ENCODE measurements around the gene CYB5RL.

CYB5RL gene

GRCh38 chr1:54229281-54229891 lies 29.6 kb upstream of the CYB5RL start:
- TF ChIP-seq CTCF (IDR thresholded peaks at IDR 0.05): no peak
- Histone ChIP-seq H3K36me3 (peaks cover 5% of the 10 kb centered on the region), H3K27me3 (no peaks in the 10 kb centered on the region), H3K27ac (no peak overlapping the region), H3K4me1 (ENCODE audit: control insufficient read depth in 1 of 2, insufficient read depth in 1 of 2, low read depth in 1 of 2, low read length in 1 of 2) (no peaks in the 10 kb centered on the region), H3K9me3 (no peaks in the 10 kb centered on the region), H3K4me3 (ENCODE audit: low read depth in 1 of 2, low read length in 1 of 2) (no peak overlapping the region)

- no peaks in the 10 kb centered on the region for H3K9me3 ChIP-seq
Observed at GRCh38 chr1:54228638-54229079, 28.8 kb upstream of the CYB5RL start.

GRCh38 chr1:54227891-54228310 lies 28.1 kb upstream of the CYB5RL start:
- TF ChIP-seq CTCF (IDR thresholded peaks at IDR 0.05): no peak
- no peak overlapping the region for H3K4me3 ChIP-seq (ENCODE audit: low read depth in 1 of 2, low read length in 1 of 2)
- H3K27me3 ChIP-seq: no peaks in the 10 kb centered on the region
- no peak overlapping the region for H3K27ac ChIP-seq
- H3K9me3 ChIP-seq: no peaks in the 10 kb centered on the region
- H3K4me1 ChIP-seq (ENCODE audit: control insufficient read depth in 1 of 2, insufficient read depth in 1 of 2, low read depth in 1 of 2, low read length in 1 of 2): no peaks in the 10 kb centered on the region
- H3K36me3 ChIP-seq: peaks cover 5% of the 10 kb centered on the region

More at GRCh38 chr1:54228638-54229079, 28.8 kb upstream of the CYB5RL start:
- H3K27ac ChIP-seq: no peak overlapping the region
- H3K27me3 ChIP-seq: no peaks in the 10 kb centered on the region
- TF ChIP-seq CTCF (IDR thresholded peaks at IDR 0.05): no peak
- H3K36me3 ChIP-seq: peaks cover 5% of the 10 kb centered on the region
- no peaks in the 10 kb centered on the region for H3K4me1 ChIP-seq (ENCODE audit: control insufficient read depth in 1 of 2, insufficient read depth in 1 of 2, low read depth in 1 of 2, low read length in 1 of 2)
- H3K4me3 ChIP-seq (ENCODE audit: low read depth in 1 of 2, low read length in 1 of 2): no peak overlapping the region

GRCh38 chr1:54227091-54227602 lies 27.3 kb upstream of the CYB5RL start:
- peaks cover 5% of the 10 kb centered on the region for H3K36me3 ChIP-seq

GRCh38 chr1:54225986-54226559 lies 26.2 kb upstream of the CYB5RL start:
- TF ChIP-seq CTCF (IDR thresholded peaks at IDR 0.05): no peak
- H3K27me3 ChIP-seq: no peaks in the 10 kb centered on the region
- H3K9me3 ChIP-seq: no peaks in the 10 kb centered on the region
- no peak overlapping the region for H3K4me3 ChIP-seq (ENCODE audit: low read depth in 1 of 2, low read length in 1 of 2)
- peaks cover 5% of the 10 kb centered on the region for H3K36me3 ChIP-seq
- H3K4me1 ChIP-seq (ENCODE audit: control insufficient read depth in 1 of 2, insufficient read depth in 1 of 2, low read depth in 1 of 2, low read length in 1 of 2): no peaks in the 10 kb centered on the region
- no peak overlapping the region for H3K27ac ChIP-seq

More at GRCh38 chr1:54227091-54227602, 27.3 kb upstream of the CYB5RL start:
- TF ChIP-seq CTCF (IDR thresholded peaks at IDR 0.05): no peak
- no peak overlapping the region for H3K27ac ChIP-seq
- no peaks in the 10 kb centered on the region for H3K9me3 ChIP-seq
- no peak overlapping the region for H3K4me3 ChIP-seq (ENCODE audit: low read depth in 1 of 2, low read length in 1 of 2)
- H3K27me3 ChIP-seq: no peaks in the 10 kb centered on the region
- no peaks in the 10 kb centered on the region for H3K4me1 ChIP-seq (ENCODE audit: control insufficient read depth in 1 of 2, insufficient read depth in 1 of 2, low read depth in 1 of 2, low read length in 1 of 2)
